PC-3 (cell line): ENCODE results near the gene KBTBD4. TPM values are rescaled to one million over a fixed set of nuclear protein-coding genes. Genes with fewer than 3 reads are reported as not detected.

ENCODE experiments used
- ATAC-seq: fragments of 200-7000 bp; cut with Tn5 transposase; 2 replicates; pipeline ENCODE4 v1.9.1; 2020; ENCODE audit warnings: mild to moderate bottlenecking, moderate library complexity
- Bru-seq: library from RNA; stranded (reverse); fragments of 400-500 nt; gene quantifications from one replicate; lab custom pipeline; 2021; lab: Mats Ljungman, UMichigan
- BruChase-seq, 2 experiments: library from RNA; stranded (reverse); fragments of 400-500 nt; gene quantifications; one replicate each; lab custom pipeline; 2021; lab: Mats Ljungman, UMichigan
- BruUV-seq: library from RNA; stranded (reverse); fragments of 400-500 nt; replicated peaks from 2 replicates; lab custom pipeline; 2021; lab: Mats Ljungman, UMichigan
- CTCF ChIA-PET: fragments of 300-600 bp; sonication (Branson Sonifier 250); formaldehyde crosslinking; loops from one replicate; lab custom pipeline; 2022; ENCODE audit warnings: antibody characterized with exemption; lab: Charles Lee
- POLR2A ChIA-PET: fragments of 300-600 bp; sonication (Branson Sonifier 250); formaldehyde crosslinking; loops from one replicate; lab custom pipeline; 2022; ENCODE audit warnings: antibody characterized with exemption; ENCODE audit not compliant: unreplicated experiment; lab: Charles Lee
- DNase-seq: peaks from one replicate; pipeline ENCODE4 v3.0.0-alpha.2; 2015
- H2AFZ ChIP-seq: fragments of 300-600 bp; sonication (generic); 2 replicates; pipeline ENCODE4 v1.6.0; 2016; ENCODE audit warnings: antibody characterized with exemption, low read length
- H3F3A ChIP-seq: fragments of 300-600 bp; sonication (generic); one replicate; pipeline ENCODE4 v1.6.0; 2017; ENCODE audit warnings: antibody characterized with exemption, low read length, control low read depth, mild to moderate bottlenecking; ENCODE audit not compliant: unreplicated experiment
- H3K27ac ChIP-seq: fragments of 300-600 bp; sonication (generic); 2 replicates; pipeline ENCODE4 v1.5.1; 2016; ENCODE audit warnings: mild to moderate bottlenecking, low read length
- H3K27me3 ChIP-seq: fragments of 300-600 bp; sonication (generic); 2 replicates; pipeline ENCODE4 v1.6.1; 2016; ENCODE audit warnings: low read length, mixed read lengths
- H3K36me3 ChIP-seq: fragments of 300-600 bp; sonication (generic); 2 replicates; pipeline ENCODE4 v1.6.1; 2016; ENCODE audit warnings: low read depth, mixed run types, low read length, mixed read lengths
- H3K4me1 ChIP-seq: fragments of 300-600 bp; sonication (generic); 2 replicates; pipeline ENCODE4 v1.5.1; 2016; ENCODE audit warnings: low read length; ENCODE audit not compliant: insufficient read depth
- H3K4me2 ChIP-seq: fragments of 300-600 bp; sonication (generic); 2 replicates; pipeline ENCODE4 v1.6.0; 2016; ENCODE audit warnings: low read length
- H3K4me3 ChIP-seq: fragments of 300-600 bp; sonication (generic); 2 replicates; pipeline ENCODE4 v1.5.1; 2016; ENCODE audit warnings: mild to moderate bottlenecking, low read length, mixed read lengths
- H3K79me2 ChIP-seq: fragments of 300-600 bp; sonication (generic); 2 replicates; pipeline ENCODE4 v1.6.1; 2017; ENCODE audit warnings: low read length, mixed read lengths
- H3K9ac ChIP-seq: fragments of 300-600 bp; sonication (generic); 2 replicates; pipeline ENCODE4 v1.6.0; 2016; ENCODE audit warnings: mild to moderate bottlenecking, low read length
- H3K9me2 ChIP-seq: fragments of 300-600 bp; sonication (generic); replicated peaks from 2 replicates; pipeline ENCODE4 v1.6.1; 2016; ENCODE audit warnings: mixed run types, low read length, mixed read lengths
- H3K9me3 ChIP-seq: fragments of 300-600 bp; sonication (generic); 2 replicates; pipeline ENCODE4 v1.6.1; 2016; ENCODE audit warnings: low read length, mixed read lengths
- H4K20me1 ChIP-seq: fragments of 300-600 bp; sonication (generic); 2 replicates; pipeline ENCODE4 v1.6.1; 2016; ENCODE audit warnings: low read length, mixed read lengths
- EZH2 ChIP-seq: fragments of 300-600 bp; sonication (generic); IDR thresholded peaks from one replicate; pipeline ENCODE4 v1.6.1; 2017; ENCODE audit warnings: antibody characterized with exemption, mild to moderate bottlenecking, low read length; ENCODE audit not compliant: unreplicated experiment
- EZH2phosphoT487 ChIP-seq: fragments of 300-600 bp; sonication (generic); IDR thresholded peaks from 2 replicates; pipeline ENCODE4 v1.6.1; 2018; ENCODE audit warnings: mild to moderate bottlenecking, antibody characterized with exemption, low read length, borderline replicate concordance
- intact Hi-C: fragments of 100-400 bp; cut with micrococcal nuclease; formaldehyde crosslinking; loops from 2 replicates; pipeline ENCODE4 v1.9.0; 2023
- long read RNA-seq: library from polyadenylated mRNA; unstranded; transcript quantifications from one replicate; pipeline ENCODE4 v2.0.0, GENCODE V29; 2021; ENCODE audit not compliant: unreplicated experiment
- total RNA-seq: library from RNA; depleted of rRNA; stranded (reverse); fragments of >200 nt; gene quantifications from 2 replicates; pipeline ENCODE4 v1.2.3, GENCODE V29; 2014; rRNA removed
- TF ChIP-seq, protein P1 (sequence below): fragments of 300-600 bp; sonication (generic); conservative IDR thresholded peaks from 2 replicates; pipeline ENCODE4 v1.5.1; 2017; ENCODE audit warnings: antibody characterized with exemption, low read depth, mild to moderate bottlenecking, low read length

KBTBD4 gene
- total RNA-seq (9.2 and 9.8 TPM in 2 replicates), Bru-seq, nascent RNA (percentile 68 among the genes with signal in this experiment), BruChase-seq, experiment 1, labeled RNA remaining after a 6-hour chase (percentile 78 among the genes with signal in this experiment), BruChase-seq, experiment 2, labeled RNA remaining after a 2-hour chase (percentile 88 among the genes with signal in this experiment)
- long read RNA-seq, transcript KBTBD4-202 (4 exons, 2,372 nt) = major isoform, 56 of 72 reads
- long read RNA-seq, partial matches to known transcripts = 0 of 72 reads
- long read RNA-seq, other reads (novel, unspliced or antisense) = 11 of 72 reads

DNA sequence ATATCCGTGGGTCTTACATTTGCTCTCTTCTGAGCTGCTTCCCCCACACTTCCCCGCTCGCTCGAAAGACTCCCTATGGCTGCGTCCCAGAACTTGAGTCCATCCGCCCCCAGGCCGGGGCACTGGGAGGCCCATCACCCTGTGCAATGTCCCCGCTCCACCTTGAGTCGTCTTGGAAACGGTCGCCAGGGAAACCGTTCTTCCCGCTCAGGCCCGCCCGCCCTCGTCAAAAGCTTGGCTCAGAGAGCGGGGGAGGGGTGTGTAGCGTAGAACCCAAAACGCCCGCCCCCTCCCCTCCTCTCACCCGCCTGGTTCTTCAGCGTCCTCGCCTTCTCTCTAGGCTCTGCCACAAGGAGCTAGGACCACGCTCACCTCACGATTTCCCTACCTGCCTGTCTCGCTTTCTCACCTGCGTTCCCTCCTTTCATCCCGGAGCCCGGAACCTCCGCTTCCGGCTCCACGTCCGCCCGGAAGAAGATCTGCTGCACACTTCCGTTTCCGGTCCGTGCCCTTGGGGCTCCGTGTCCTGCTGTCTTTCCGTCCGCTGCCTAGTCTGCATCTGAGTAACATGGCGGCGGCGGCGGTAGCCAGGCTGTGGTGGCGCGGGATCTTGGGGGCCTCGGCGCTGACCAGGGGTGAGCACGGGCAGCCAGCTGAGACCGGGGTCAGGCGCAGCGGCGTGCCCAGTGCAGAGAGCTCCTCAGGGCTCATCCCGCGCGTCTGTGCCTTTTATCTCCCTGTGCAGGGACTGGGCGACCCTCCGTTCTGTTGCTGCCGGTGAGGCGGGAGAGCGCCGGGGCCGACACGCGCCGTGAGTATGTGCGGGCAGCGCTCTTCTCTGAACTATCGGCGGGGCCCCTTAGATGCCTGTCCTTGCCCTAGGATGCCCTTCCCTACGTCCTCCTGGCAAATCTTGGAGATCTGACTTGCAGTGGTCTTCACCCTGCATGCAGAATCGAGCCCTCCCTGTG is at the start of gene KBTBD4, which contains the start of gene NDUFS3:
KBTBD4 (minus strand) TSS at position 447 of the 971 bp plus-strand sequence; CDS start at position 428, 19 bp downstream.
NDUFS3 (plus strand) TSS at position 551 of the 971 bp plus-strand sequence; CDS start at position 569, 18 bp downstream.
- TSS peak; percentile 76 for BruUV-seq
- intact Hi-C loops = no loop called here
- peak; percentile 86 for ATAC-seq
- Histone ChIP-seq H3K4me1 (peaks cover 15% of the 10 kb centered on the region), H4K20me1 (no peaks in the 10 kb centered on the region), H3K79me2 (peaks cover 43% of the 10 kb centered on the region), H3K27ac (peak within 1 kb of the TSS; percentile 63), H3K4me3 (peak within 1 kb of the TSS; percentile 95), H3K36me3 (peaks cover 24% of the 10 kb centered on the region), H3K9me2 (no peaks in the 10 kb centered on the region), H3K27me3 (no peaks in the 10 kb centered on the region), H3K9me3 (no peaks in the 10 kb centered on the region), H3K9ac (peak within 1 kb of the TSS; percentile 97), H3F3A (no peaks in the 10 kb centered on the region), H2AFZ (peak within 1 kb of the TSS; percentile 63), H3K4me2 (peak within 1 kb of the TSS; percentile 91)
- DNase-seq = peak; percentile 90
- CTCF ChIA-PET = no interaction called here
- TF ChIP-seq, protein P1, sequence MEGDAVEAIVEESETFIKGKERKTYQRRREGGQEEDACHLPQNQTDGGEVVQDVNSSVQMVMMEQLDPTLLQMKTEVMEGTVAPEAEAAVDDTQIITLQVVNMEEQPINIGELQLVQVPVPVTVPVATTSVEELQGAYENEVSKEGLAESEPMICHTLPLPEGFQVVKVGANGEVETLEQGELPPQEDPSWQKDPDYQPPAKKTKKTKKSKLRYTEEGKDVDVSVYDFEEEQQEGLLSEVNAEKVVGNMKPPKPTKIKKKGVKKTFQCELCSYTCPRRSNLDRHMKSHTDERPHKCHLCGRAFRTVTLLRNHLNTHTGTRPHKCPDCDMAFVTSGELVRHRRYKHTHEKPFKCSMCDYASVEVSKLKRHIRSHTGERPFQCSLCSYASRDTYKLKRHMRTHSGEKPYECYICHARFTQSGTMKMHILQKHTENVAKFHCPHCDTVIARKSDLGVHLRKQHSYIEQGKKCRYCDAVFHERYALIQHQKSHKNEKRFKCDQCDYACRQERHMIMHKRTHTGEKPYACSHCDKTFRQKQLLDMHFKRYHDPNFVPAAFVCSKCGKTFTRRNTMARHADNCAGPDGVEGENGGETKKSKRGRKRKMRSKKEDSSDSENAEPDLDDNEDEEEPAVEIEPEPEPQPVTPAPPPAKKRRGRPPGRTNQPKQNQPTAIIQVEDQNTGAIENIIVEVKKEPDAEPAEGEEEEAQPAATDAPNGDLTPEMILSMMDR = no peak
- TF ChIP-seq EZH2phosphoT487 (no peak), EZH2 (no peak)
- POLR2A ChIA-PET = interaction anchor here (0.6 kb wide), 2 partner anchors 39 to 364 kb away, joined by 5 read pairs; partner anchors contain the start of gene DDB2

DNA sequence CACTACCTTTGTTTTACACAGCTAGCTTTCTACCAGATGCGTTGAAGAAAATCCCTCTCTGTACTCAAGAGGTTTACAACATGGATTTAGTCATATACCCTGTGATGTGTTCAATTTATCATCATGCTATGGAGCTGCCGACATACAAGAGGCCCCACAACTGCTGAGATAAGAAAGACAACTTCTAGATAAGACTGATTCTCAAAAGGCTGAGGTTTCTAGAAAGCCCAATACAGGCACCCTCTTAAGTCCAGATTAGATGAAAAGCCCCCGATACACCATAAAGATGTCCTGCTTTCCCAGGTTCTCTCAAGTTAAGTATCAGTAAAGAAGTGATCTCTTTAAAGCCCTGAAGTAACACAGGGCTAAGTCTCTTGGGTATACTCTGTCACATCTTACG is 49.3 kb upstream of the KBTBD4 start:
- no TSS peak for BruUV-seq
- POLR2A ChIA-PET = no interaction called here
- no peak for DNase-seq
- CTCF ChIA-PET = no interaction called here
- Histone ChIP-seq H2AFZ (no peak overlapping the region), H3K9me3 (no peaks in the 10 kb centered on the region), H3K36me3 (peaks cover 27% of the 10 kb centered on the region), H3K27ac (no peak overlapping the region), H4K20me1 (no peaks in the 10 kb centered on the region), H3K4me2 (no peak overlapping the region), H3K9me2 (no peaks in the 10 kb centered on the region), H3K79me2 (no peaks in the 10 kb centered on the region), H3K27me3 (no peaks in the 10 kb centered on the region), H3K4me1 (no peaks in the 10 kb centered on the region), H3K9ac (no peak overlapping the region), H3K4me3 (no peak overlapping the region), H3F3A (no peaks in the 10 kb centered on the region)
- no peak for ATAC-seq
- TF ChIP-seq, protein P1 = no peak
- TF ChIP-seq EZH2 (no peak), EZH2phosphoT487 (no peak)
- intact Hi-C loops = no loop called here
